ENCODE measurements around the gene LINC01488. TPM values are rescaled to one million over a fixed set of nuclear protein-coding genes. Genes with fewer than 3 reads are reported as not detected.
A peak's percentile ranks its signal among the peaks of the same experiment; 100 is the strongest.

The LINC01488 gene
- total RNA-seq, 1 donor from 2014 or later = not detected

- H3K27ac ChIP-seq = peak overlapping the region; percentile 63 to 77
- no peaks in the 10 kb centered on the region for H3K9me3 ChIP-seq
These were observed 15.8 kb downstream of the LINC01488 start for GRCh38 chr11:69497221-69497787.

GRCh38 chr11:69498614-69499175 lies 17.2 kb downstream of the LINC01488 start:
- intact Hi-C loops (cut with DNase I) = no loop called here
- Histone ChIP-seq H3K36me3 (no peaks in the 10 kb centered on the region), H3K27ac (no peak overlapping the region), H3K4me1 (peaks cover 10 to 23% of the 10 kb centered on the region in 2 donors), H3K27me3 (no peaks in the 10 kb centered on the region), H3K9me3 (no peaks in the 10 kb centered on the region), H3K4me3 (no peak overlapping the region)
- no peak for TF ChIP-seq CTCF (IDR thresholded peaks at IDR 0.05)
- no peak for DNase-seq (ENCODE audit: low spot score in 2 of 2)

More at GRCh38 chr11:69497221-69497787, 15.8 kb downstream of the LINC01488 start:
- TF ChIP-seq CTCF (IDR thresholded peaks at IDR 0.05) = no peak
- Histone ChIP-seq H3K27me3 (no peaks in the 10 kb centered on the region), H3K36me3 (no peaks in the 10 kb centered on the region), H3K4me1 (peaks cover 10 to 23% of the 10 kb centered on the region in 2 donors), H3K4me3 (no peak overlapping the region)
- intact Hi-C loops (cut with DNase I) = loop anchor here (2.0 kb wide), 2 partner anchors 53 to 145 kb away; no protein-coding TSS in a partner anchor
- DNase-seq (ENCODE audit: low spot score in 2 of 2) = peak in 1 of 2 donors; percentile 91

- Histone ChIP-seq H3K27ac (no peak overlapping the region), H3K27me3 (no peaks in the 10 kb centered on the region), H3K4me3 (no peak overlapping the region), H3K9me3 (no peaks in the 10 kb centered on the region), H3K4me1 (peaks cover 10 to 23% of the 10 kb centered on the region in 2 donors), H3K36me3 (no peaks in the 10 kb centered on the region)
- no peak for TF ChIP-seq CTCF (IDR thresholded peaks at IDR 0.05)
- intact Hi-C loops (cut with DNase I) = no loop called here
- no peak for DNase-seq (ENCODE audit: low spot score in 2 of 2)
These were observed 17.9 kb downstream of the LINC01488 start for GRCh38 chr11:69499186-69499917.

- no peak overlapping the region for H3K27ac ChIP-seq
- no peak for TF ChIP-seq CTCF (IDR thresholded peaks at IDR 0.05)
- no peak overlapping the region for H3K4me3 ChIP-seq
- intact Hi-C loops (cut with DNase I) = no loop called here
- no peaks in the 10 kb centered on the region for H3K36me3 ChIP-seq
- no peaks in the 10 kb centered on the region for H3K9me3 ChIP-seq
- no peak for DNase-seq (ENCODE audit: low spot score in 2 of 2)
- no peaks in the 10 kb centered on the region for H3K27me3 ChIP-seq
- peaks cover 10 to 21% of the 10 kb centered on the region in 2 donors for H3K4me1 ChIP-seq
These were observed 18.4 kb downstream of the LINC01488 start for GRCh38 chr11:69499918-69500284.

GRCh38 chr11:69500285-69501120 lies 19.0 kb downstream of the LINC01488 start:
- intact Hi-C loops (cut with DNase I) = no loop called here
- Histone ChIP-seq H3K4me3 (no peak overlapping the region), H3K4me1 (peaks cover 10 to 21% of the 10 kb centered on the region in 2 donors), H3K36me3 (no peaks in the 10 kb centered on the region), H3K27ac (no peak overlapping the region), H3K9me3 (no peaks in the 10 kb centered on the region), H3K27me3 (no peaks in the 10 kb centered on the region)
- DNase-seq (ENCODE audit: low spot score in 2 of 2) = no peak
- TF ChIP-seq CTCF (IDR thresholded peaks at IDR 0.05) = no peak

All from ascending aorta (tissue), 2 donors.